GM12874 (cell line): ENCODE results near the gene NECAB3.

Experiments
- TF ChIP-seq, protein P1 (sequence below): IDR thresholded peaks from 2 replicates; pipeline ENCODE4 v1.5.1; 2011; ENCODE audit warnings: low read depth, mild to moderate bottlenecking, control low read depth, low read length, moderate library complexity; ENCODE audit not compliant: insufficient read depth

Gene NECAB3

GRCh38 chr20:33609504-33609903, 64.7 kb downstream of the NECAB3 start:
- TF ChIP-seq, protein P1, sequence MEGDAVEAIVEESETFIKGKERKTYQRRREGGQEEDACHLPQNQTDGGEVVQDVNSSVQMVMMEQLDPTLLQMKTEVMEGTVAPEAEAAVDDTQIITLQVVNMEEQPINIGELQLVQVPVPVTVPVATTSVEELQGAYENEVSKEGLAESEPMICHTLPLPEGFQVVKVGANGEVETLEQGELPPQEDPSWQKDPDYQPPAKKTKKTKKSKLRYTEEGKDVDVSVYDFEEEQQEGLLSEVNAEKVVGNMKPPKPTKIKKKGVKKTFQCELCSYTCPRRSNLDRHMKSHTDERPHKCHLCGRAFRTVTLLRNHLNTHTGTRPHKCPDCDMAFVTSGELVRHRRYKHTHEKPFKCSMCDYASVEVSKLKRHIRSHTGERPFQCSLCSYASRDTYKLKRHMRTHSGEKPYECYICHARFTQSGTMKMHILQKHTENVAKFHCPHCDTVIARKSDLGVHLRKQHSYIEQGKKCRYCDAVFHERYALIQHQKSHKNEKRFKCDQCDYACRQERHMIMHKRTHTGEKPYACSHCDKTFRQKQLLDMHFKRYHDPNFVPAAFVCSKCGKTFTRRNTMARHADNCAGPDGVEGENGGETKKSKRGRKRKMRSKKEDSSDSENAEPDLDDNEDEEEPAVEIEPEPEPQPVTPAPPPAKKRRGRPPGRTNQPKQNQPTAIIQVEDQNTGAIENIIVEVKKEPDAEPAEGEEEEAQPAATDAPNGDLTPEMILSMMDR = no peak
